Left lobe of liver (tissue), 2 donors: ENCODE data around the gene CERS1. TPM values are rescaled to one million over a fixed set of nuclear protein-coding genes. Genes with fewer than 3 reads are reported as not detected.
A peak's percentile ranks its signal among the peaks of the same experiment; 100 is the strongest.

Source experiments
- ATAC-seq: fragments of 200-7000 bp; cut with Tn5 transposase; one replicate; pipeline ENCODE4 v1.9.1; 2020; ENCODE audit warnings: mild to moderate bottlenecking, moderate library complexity
- DNase-seq: peaks from one replicate; pipeline ENCODE4 v3.0.0-alpha.2; 2020; ENCODE audit warnings: low spot score
- total RNA-seq: library from RNA; stranded (reverse); gene quantifications from one replicate; pipeline ENCODE4 v1.2.1, GENCODE V29; 2021
- donor health status: DM: no; HTN: no; CAD: no; lungs with moderate emphysema.
- donor health status: DM: no; HTN: yes; CAD: no.

CERS1 gene
- total RNA-seq, 1 donor from 2014 or later = 0.08 TPM

- ATAC-seq = no peak
- DNase-seq = peak; percentile 43
Measured at GRCh38 chr19:18899624-18900560, 3.9 kb upstream of the CERS1 start.

GRCh38 chr19:18898607-18899408 lies 2.9 kb upstream of the CERS1 start:
- ATAC-seq (peak; percentile 38), DNase-seq (no peak)

- ATAC-seq = peak; percentile 11
- DNase-seq = no peak
Measured at GRCh38 chr19:18898081-18898606, 2.2 kb upstream of the CERS1 start.

- no peak for ATAC-seq
- no peak for DNase-seq
Measured at GRCh38 chr19:18897094-18898029, 1.4 kb upstream of the CERS1 start.

GRCh38 chr19:18896421-18896841 lies 473 bp upstream of the CERS1 start:
- ATAC-seq (peak; percentile 4), DNase-seq (no peak)

- DNase-seq (no peak), ATAC-seq (peak; percentile 44)
Measured at GRCh38 chr19:18895038-18895823, 727 bp downstream of the CERS1 start.

GRCh38 chr19:18894254-18895037 lies 1.5 kb downstream of the CERS1 start:
- ATAC-seq = no peak
- no peak for DNase-seq

- DNase-seq = no peak
- no peak for ATAC-seq
Measured at GRCh38 chr19:18893587-18894253, 2.2 kb downstream of the CERS1 start.

GRCh38 chr19:18889949-18890745 lies 5.8 kb downstream of the CERS1 start:
- ATAC-seq (no peak), DNase-seq (no peak)

- ATAC-seq = no peak
- DNase-seq = no peak
Measured at GRCh38 chr19:18886972-18887371, 9.0 kb downstream of the CERS1 start.

GRCh38 chr19:18883526-18884304 lies 12.2 kb downstream of the CERS1 start:
- DNase-seq (no peak), ATAC-seq (no peak)

- ATAC-seq = no peak
- no peak for DNase-seq
Measured at GRCh38 chr19:18881491-18881890, 14.5 kb downstream of the CERS1 start.

- no peak for DNase-seq
Measured at GRCh38 chr19:18879579-18880373, 16.2 kb downstream of the CERS1 start.

GRCh38 chr19:18878858-18879578 lies 16.9 kb downstream of the CERS1 start:
- ATAC-seq (no peak), DNase-seq (no peak)

More at GRCh38 chr19:18879579-18880373, 16.2 kb downstream of the CERS1 start:
- peak; percentile 27 for ATAC-seq
